Stimulated activated CD4-positive, alpha-beta T cell treated with anti-CD3 and anti-CD28 coated beads, Interleukin-1b, Interleukin-23, amount 100 ng/mL, for 24 hours (primary cell): ENCODE measurements around the gene STK33.

Experiments used
- DNase-seq, 4 experiments: peaks; one replicate each; pipeline ENCODE4 v3.0.0-alpha.2; 2020; ENCODE audit warnings: low read depth in 4 of 4, low spot score in 1 of 4

Gene STK33

GRCh38 chr11:8593935-8594909 is at the start of gene STK33:
STK33 (minus strand) TSS chr11:8594228; CDS start chr11:8474905, 119,323 bp downstream.
- DNase-seq: peak in 1 of 4 experiments; percentile 28

GRCh38 chr11:8642196-8642841 is 48.3 kb upstream of the STK33 start:
- no peak for DNase-seq

GRCh38 chr11:8641332-8641731 is 47.3 kb upstream of the STK33 start:
- no peak for DNase-seq

GRCh38 chr11:8640267-8640906 is 46.4 kb upstream of the STK33 start:
- DNase-seq: no peak

- no peak for DNase-seq
Observed at GRCh38 chr11:8639655-8640054, 45.6 kb upstream of the STK33 start.

- no peak for DNase-seq
Observed at GRCh38 chr11:8638300-8638699, 44.3 kb upstream of the STK33 start.

GRCh38 chr11:8636127-8636526 is 42.1 kb upstream of the STK33 start:
- DNase-seq: no peak

GRCh38 chr11:8634498-8634897 is 40.5 kb upstream of the STK33 start:
- no peak for DNase-seq

- no peak for DNase-seq
Observed at GRCh38 chr11:8631395-8632118, 37.5 kb upstream of the STK33 start.

- DNase-seq: no peak
Observed at GRCh38 chr11:8624698-8625097, 30.7 kb upstream of the STK33 start.

- no peak for DNase-seq
Observed at GRCh38 chr11:8621147-8621546, 27.1 kb upstream of the STK33 start.

GRCh38 chr11:8617063-8617462 is 23.0 kb upstream of the STK33 start:
- DNase-seq: no peak

- DNase-seq: no peak
Observed at GRCh38 chr11:8615291-8616032, 21.4 kb upstream of the STK33 start.

- DNase-seq: no peak
Observed at GRCh38 chr11:8614497-8614896, 20.5 kb upstream of the STK33 start.

GRCh38 chr11:8613036-8613435 is 19.0 kb upstream of the STK33 start:
- no peak for DNase-seq

- DNase-seq: no peak
Observed at GRCh38 chr11:8612522-8612921, 18.5 kb upstream of the STK33 start.

- DNase-seq: no peak
Observed at GRCh38 chr11:8610532-8611116, 16.6 kb upstream of the STK33 start.

GRCh38 chr11:8608652-8609051 is 14.6 kb upstream of the STK33 start:
- no peak for DNase-seq

GRCh38 chr11:8605971-8606563 is 12.0 kb upstream of the STK33 start:
- no peak for DNase-seq
